Glomerular visceral epithelial cell (primary cell): ENCODE measurements around the gene MARK4.
"Not testable (repeated sequence)": the region's sequence is repeated elsewhere in the genome, so short reads cannot be mapped to it uniquely, and the experiment has no call there.

ENCODE experiments used
- DNase-seq: peaks from one replicate; pipeline ENCODE4 v3.0.0-alpha.2; 2016; ENCODE audit errors: extremely low spot score

MARK4 gene

DNA sequence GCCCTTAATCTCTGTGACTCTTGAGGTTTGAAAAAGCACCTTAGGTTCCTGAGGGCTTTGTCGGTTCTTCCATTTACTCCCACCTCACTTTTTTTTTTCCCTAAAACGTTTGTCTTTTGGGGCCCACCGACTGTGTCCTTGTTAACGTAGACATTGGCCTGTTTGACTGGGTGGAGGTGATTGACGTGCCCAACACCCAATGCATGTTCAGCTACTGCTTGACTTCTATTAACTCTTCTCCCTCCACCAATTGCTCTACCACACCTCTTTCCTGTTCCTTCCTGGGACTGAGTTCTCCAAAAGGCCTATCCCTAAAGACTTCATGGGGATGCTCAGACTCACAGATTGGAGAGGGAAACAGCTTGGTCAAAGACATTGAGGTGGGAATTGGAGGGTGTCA, 54.4 kb downstream of the MARK4 start:
- DNase-seq: no peak

GRCh38 chr19:45306040-45306439, 55.0 kb downstream of the MARK4 start:
- DNase-seq: no peak

GRCh38 chr19:45306518-45307027, 55.5 kb downstream of the MARK4 start:
- DNase-seq: no peak

- DNase-seq: no peak
Observed at GRCh38 chr19:45307361-45307760, 56.3 kb downstream of the MARK4 start.

DNA sequence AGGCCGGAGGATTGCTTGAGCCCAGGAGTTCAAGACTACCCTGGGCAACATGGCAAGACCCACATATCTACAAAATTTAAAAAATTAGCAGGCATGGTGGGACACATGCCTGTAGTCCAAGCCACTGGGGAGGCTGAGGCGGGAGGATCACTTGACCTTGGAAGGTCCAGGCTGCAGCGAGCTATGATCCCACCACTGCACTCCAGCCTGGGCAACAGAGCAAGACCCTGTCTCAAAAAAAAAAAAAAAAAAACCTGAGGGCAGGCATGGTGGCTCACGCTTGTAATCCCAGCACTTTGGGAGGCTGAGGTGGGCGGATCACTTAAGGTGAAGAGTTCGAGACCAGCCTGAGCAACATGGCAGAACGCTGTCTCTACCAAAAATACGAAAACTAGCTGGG, 58.3 kb downstream of the MARK4 start:
- not testable (repeated sequence) for DNase-seq

- no peak for DNase-seq
Observed at GRCh38 chr19:45311621-45312020, 60.5 kb downstream of the MARK4 start.

GRCh38 chr19:45312285-45312684, 61.2 kb downstream of the MARK4 start:
- DNase-seq: not testable (repeated sequence)

GRCh38 chr19:45314708-45315245, 63.7 kb downstream of the MARK4 start:
- no peak for DNase-seq

- DNase-seq: no peak
Observed at GRCh38 chr19:45315304-45315703, 64.2 kb downstream of the MARK4 start.

DNA sequence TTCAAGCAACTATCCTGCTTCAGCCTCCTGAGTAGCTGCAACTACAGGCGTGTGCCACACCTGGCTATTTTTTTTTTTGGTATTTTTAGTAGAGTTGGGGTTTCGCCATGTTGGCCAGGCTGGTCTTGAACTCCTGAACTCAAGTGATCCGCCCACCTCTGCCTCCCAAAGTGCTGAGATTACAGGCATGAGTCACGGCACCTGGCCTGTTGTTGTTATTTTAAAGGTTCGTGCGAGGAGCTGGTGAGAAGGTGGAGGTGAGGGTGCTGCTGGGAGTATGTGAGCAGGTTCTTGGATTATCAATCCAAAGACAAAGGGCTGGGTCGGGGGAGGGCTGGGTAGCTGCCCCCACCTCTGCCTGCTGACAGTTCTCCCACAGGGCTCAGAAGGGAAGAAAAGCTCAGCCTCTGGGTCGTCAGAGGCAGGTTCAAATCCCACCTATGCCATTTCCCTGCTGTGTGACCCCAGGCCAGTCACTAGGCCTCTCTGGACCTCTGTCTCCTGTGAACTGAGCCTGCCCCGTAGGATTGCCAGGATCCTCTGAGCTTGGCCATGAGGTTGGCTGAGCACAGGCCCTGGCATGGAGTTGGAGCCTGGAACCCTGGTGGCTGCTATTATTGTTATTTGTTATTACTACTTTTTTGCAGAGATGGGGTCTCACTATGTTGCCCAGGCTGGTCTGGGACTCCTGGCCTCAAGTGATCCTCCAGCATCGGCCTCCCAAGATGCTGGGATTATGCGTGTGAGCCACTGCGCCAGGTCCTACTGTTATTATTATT, 70.1 kb downstream of the MARK4 start:
- DNase-seq: no peak

DNA sequence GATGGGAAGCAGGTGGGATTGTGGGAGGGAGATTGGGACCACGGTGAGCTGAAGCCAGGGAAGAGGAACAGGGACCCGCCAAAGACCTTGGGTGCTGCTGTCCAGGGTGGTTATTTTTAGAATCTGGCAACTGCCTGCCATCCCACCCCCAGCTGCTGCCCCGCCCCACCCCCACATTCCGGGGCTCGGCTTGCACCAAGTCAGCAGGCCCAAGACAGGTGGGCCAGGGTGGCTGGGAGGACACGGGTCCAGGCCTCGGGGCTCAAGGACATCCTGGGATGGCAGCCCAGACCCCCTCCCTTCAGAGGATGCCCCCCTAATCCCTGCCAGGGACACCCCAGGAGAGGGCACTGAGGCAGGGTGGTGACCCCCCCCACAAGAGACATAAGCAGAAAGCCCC, 70.8 kb downstream of the MARK4 start:
- no peak for DNase-seq

- no peak for DNase-seq
Observed at GRCh38 chr19:45322311-45322710, 71.2 kb downstream of the MARK4 start.

DNA sequence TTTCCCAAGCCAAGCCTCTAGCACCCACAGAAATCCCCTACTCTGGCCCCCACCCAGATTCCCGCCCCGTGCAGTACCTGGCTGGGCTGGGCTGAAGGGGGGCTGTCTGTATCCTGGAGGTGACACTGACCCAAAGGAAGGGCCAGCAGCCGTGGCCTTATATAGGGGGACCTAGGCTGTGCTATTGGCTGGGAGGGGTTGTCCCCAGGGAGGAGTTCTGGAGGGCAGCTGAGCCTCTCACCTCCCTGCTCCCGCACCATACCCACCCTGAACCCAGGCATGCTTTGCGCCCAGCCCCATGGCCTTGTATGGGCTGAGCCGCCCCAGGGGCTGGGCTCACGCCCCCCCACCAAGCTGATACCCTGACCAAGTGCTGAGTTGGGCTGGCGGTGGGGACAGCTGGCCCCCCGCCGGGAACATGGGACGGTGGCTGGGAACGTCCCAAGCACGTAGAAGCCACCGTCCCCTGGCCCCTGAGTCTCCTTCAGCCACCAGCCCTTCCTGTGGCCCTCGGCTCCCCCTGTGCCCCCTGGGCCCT, 71.7 kb downstream of the MARK4 start, which contains the start of gene CKM:
TSS of gene CKM (minus strand) at position 132 of the 538 bp plus-strand sequence. CDS start 3,162 bp downstream, outside the sequence.
- no peak for DNase-seq

DNA sequence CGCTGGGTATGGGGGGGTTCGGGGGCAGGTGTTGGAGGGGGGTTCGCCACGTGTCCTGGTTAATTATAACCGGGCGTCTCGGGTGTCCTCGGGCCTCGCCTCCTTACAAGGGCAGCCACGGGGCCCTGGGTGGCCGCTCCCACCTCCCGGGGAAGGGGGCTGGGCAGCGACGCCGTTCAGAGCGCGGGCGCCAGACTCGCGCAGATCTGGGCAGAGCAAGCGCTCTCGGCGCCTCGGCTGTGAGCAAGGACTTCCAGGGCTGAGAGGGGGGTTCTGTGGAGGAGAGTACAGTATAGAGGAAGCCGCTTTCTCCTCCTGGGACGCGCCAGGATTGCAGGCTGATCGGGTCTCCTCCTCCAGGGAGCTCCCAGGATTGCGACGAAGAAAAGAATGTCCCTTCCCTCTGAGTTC, 72.6 kb downstream of the MARK4 start:
- DNase-seq: no peak

GRCh38 chr19:45324349-45324907, 73.4 kb downstream of the MARK4 start:
- no peak for DNase-seq

- no peak for DNase-seq
Observed at GRCh38 chr19:45327404-45328143, 76.5 kb downstream of the MARK4 start.

DNA sequence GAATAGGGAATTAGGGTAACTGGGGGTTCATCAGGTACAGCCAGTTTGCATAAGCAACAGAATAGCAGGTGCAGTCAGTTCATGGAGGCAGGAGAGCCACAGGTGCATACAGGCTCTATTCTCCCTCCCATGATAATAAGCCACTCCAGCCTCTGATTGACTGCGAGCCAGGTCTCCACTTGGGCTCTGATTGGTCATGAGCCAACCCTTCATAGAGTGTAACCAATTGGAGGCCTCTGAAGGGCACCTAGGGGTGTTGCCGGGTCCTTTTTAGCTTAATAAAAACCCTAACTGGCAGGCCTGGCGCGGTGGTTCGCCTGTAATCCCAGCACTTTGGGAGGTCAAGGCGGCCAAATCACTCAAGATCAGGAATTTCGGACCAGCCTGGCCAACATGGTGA, 80.3 kb downstream of the MARK4 start:
- no peak for DNase-seq

DNA sequence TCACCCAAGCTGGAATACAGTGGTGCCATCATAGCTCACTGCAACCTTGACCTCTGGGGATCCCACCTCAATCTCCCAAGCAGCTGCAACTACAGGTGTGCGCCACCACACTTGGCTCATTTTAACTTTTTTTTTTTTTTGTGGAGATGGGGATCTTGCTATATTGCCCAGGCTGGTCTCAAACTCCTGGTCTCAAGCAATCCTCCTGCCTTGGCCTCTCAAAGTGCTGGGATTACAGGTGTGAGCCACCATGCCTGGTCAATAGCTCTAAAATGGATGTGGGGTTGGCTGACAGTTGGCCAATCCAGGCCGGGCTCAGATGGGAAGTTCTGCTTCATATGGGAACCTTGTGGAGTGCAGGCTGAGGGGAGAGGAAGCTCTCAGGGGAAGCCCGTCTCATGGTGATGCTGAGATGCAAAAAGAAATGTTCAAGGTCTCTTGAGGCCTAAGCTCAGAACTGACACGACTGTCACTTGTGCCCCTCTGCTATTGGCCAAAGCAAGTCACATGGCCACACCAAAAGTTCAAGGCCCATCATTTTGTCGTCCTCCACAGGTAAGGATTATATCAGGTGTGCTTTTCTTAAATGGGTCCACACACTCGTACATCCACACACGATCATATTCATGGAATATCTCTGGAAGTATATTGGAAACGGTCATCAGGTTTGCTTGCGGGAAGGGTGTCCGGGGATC, 82.7 kb downstream of the MARK4 start:
- DNase-seq: no peak

GRCh38 chr19:45334881-45335280, 83.8 kb downstream of the MARK4 start:
- not testable (repeated sequence) for DNase-seq

GRCh38 chr19:45336696-45337251, 85.7 kb downstream of the MARK4 start:
- DNase-seq: no peak

DNA sequence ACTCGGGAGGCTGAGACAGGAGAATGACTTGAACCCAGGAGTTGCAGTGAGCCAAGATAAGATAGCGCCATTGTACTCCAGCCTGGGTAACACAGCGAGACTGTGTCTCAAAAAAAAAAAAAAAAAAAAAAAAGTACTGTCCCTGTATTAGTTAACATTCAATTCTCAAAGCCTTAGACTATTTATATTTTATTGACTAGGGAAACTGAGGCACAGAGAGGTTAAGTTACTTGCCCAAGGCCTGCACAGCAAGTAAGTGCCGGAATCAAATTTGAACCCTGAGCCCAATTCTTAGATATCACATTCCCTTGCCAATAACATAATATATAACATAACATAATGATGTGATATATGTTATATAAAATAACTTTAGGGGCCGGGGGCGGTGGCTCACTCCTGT, 88.6 kb downstream of the MARK4 start:
- DNase-seq: no peak
